Lower leg skin (tissue), 3 donors: Measurements from ENCODE around the gene TFAP2E.

Experiments
- CTCF ChIP-seq, 3 donors: fragments of 450-650 bp; IDR thresholded peaks; one replicate each; pipeline ENCODE4 v1.5.1; 2016; ENCODE audit warnings: antibody characterized with exemption in 3 of 3, mild to moderate bottlenecking in 3 of 3, moderate library complexity in 2 of 3
- POLR2A ChIP-seq, 2 donors: fragments of 450-650 bp; IDR thresholded peaks; one replicate each; pipeline ENCODE4 v1.6.1; 2016 to 2017; ENCODE audit warnings: antibody characterized with exemption in 2 of 2, mild to moderate bottlenecking in 1 of 2, moderate library complexity in 1 of 2

GRCh38 chr1:35575416-35575958 lies 2.4 kb downstream of the TFAP2E start:
- TF ChIP-seq POLR2A (IDR thresholded peaks at IDR 0.05) = no peak
- TF ChIP-seq CTCF (IDR thresholded peaks at IDR 0.05) = no peak
